C4-2B (cell line): ENCODE measurements around the gene G3BP2.
"Not testable (repeated sequence)": the region's sequence is repeated elsewhere in the genome, so short reads cannot be mapped to it uniquely, and the experiment has no call there.

Experiments used
- H3K27ac ChIP-seq: fragments of 450-650 bp; 2 replicates; pipeline ENCODE4 v1.5.1; 2017
- ZFX ChIP-seq: fragments of 450-650 bp; IDR thresholded peaks from 2 replicates; pipeline ENCODE4 v1.6.1; 2017
- TF ChIP-seq, protein P1 (sequence below): fragments of 450-650 bp; conservative IDR thresholded peaks from 2 replicates; pipeline ENCODE4 v1.5.1; 2017; ENCODE audit warnings: mild to moderate bottlenecking

Gene G3BP2

DNA sequence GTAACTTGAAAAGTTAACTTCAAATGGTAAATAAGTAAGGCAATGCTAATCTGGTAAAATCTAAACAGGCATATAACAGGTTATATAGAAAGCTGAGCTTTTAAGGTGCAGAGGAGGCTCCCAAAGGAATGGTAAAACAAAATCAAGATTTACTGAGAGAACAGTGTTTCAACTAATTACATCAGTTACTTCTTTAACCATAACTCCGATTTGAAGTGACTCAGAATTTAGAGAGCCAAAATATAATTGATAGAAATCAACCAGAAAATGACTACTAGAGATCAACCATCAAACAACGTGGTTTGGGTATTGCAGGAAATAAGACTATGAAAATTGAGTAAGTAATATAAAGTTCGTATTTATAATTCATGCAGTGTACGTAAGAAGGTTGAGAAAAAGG is 6.9 kb downstream of the G3BP2 start:
- TF ChIP-seq, protein P1, sequence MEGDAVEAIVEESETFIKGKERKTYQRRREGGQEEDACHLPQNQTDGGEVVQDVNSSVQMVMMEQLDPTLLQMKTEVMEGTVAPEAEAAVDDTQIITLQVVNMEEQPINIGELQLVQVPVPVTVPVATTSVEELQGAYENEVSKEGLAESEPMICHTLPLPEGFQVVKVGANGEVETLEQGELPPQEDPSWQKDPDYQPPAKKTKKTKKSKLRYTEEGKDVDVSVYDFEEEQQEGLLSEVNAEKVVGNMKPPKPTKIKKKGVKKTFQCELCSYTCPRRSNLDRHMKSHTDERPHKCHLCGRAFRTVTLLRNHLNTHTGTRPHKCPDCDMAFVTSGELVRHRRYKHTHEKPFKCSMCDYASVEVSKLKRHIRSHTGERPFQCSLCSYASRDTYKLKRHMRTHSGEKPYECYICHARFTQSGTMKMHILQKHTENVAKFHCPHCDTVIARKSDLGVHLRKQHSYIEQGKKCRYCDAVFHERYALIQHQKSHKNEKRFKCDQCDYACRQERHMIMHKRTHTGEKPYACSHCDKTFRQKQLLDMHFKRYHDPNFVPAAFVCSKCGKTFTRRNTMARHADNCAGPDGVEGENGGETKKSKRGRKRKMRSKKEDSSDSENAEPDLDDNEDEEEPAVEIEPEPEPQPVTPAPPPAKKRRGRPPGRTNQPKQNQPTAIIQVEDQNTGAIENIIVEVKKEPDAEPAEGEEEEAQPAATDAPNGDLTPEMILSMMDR, result no peak
- TF ChIP-seq ZFX, result no peak
- no peak overlapping the region for H3K27ac ChIP-seq

DNA sequence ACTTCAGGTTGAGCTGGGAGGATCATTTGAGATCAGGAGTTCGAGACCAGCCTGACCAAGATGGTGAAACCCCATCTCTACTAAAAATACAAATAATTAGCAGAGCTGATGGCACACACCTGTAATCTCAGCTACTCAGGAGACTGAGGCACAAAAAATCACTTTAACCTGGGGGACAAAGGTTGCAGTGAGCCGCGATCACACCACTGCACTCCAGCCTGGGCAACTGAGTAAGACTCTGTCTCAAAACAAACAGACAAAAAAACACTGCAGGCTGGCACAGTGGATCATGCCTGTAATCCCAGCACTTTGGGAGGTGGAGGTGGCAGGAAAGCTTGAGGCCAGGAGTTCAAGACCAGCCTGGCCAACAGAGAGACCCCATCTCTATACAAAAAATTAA is 8.6 kb downstream of the G3BP2 start:
- H3K27ac ChIP-seq, result not testable (repeated sequence)

DNA sequence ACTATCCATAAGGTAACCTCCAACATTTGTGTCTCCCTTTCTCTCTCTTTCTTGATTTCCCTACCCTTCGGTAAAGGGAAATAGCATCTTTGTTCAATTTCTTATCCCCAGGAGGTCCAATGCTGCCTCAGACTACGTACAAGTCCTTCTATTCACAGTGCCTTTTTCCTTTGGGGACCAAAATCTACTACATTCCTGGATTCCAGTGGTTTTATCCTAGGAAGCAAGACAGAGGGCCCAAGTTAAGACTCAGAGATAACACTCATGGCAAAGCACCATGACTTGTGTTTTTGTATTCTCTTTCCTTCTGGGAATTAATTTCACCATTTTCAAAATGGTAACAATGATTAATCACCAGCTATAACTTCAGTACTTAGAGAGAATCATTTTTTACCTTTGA is 10.6 kb downstream of the G3BP2 start:
- TF ChIP-seq, protein P1, result no peak
- no peak for TF ChIP-seq ZFX

DNA sequence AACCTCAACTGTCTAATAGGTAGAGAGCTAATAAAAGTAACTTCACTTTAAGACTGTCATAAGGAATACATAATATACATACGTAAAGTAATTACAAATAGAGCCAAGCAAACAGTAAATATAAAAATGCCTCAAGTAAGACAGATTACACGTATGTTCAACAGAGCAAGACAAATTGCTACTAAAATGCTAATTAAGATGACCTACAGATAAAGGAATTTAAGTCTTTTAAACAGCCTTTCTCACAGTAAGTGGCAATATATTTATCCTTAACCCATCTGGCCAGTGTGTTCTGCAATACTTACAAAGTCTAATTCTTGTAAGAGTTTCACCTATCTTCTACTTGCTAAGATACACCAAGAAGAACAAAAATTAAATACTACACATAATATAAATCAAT is 12.7 kb downstream of the G3BP2 start:
- TF ChIP-seq, protein P1, result no peak
- no peak for TF ChIP-seq ZFX
- H3K27ac ChIP-seq, result no peak overlapping the region

More for the DNA sequence above, 10.6 kb downstream of the G3BP2 start:
- H3K27ac ChIP-seq, result no peak overlapping the region

DNA sequence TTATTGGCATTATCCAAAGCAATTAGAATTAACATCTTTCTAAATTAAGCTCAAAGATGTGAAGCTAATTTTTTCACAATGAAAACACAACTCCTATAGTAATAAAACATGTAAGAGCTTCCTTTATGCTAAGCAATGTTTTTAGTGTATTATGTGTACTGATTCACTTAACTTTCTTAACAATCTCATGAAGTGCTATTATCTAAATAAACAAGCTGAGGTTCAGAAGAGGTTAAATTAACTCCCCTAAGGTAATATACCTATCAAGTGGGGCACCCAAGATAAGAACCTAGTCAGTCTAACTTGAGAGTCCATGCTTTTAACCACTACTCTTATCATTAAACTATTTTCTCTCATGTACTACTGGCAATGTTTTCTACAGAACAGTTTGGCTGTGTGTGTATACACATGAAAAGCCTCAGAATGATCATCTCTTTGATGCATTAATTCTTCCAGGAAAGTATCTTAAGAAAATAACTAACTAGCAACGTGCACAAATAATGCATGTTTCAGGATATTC is 13.6 kb downstream of the G3BP2 start:
- TF ChIP-seq ZFX, result no peak
- TF ChIP-seq, protein P1, result no peak
- H3K27ac ChIP-seq, result no peak overlapping the region

DNA sequence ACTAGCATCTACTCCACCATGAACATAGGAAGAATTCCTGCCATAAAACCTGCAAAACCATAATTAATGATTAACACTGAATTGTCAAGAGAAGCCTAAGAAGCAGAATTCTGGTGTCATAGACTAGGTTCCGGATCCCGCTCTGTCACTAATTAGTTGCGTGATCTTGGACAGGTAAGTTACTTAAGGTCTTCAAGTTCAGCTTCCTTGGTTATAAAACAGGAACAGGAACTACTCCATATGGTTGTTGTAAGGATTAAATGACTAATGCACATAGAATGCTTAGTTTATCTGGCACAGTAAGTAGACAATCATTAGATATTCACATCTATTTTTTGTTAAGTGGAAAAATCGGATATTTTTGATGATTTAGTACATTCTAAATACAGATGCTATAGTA is 14.3 kb downstream of the G3BP2 start:
- no peak for TF ChIP-seq ZFX
- TF ChIP-seq, protein P1, result no peak
- H3K27ac ChIP-seq, result no peak overlapping the region

DNA sequence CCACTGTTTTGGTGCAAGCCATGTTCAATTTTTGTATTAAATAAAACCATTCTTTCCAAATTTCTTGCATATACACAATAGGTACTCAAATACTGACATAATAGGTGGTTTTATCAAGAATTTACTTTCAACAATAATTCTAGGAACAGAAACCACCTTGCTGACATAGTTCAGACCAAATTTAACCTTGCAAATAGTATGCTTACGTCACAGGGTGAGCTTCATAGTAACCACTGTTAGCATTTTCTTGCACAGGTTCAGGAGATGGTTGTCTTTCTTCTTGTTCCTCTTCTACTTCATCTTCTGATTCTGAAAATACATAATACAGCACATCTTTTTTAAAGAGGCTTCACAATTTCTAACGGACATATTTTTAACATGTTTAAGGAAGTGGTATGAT is 17.6 kb downstream of the G3BP2 start:
- H3K27ac ChIP-seq, result no peak overlapping the region
- TF ChIP-seq, protein P1, result no peak
- TF ChIP-seq ZFX, result no peak

DNA sequence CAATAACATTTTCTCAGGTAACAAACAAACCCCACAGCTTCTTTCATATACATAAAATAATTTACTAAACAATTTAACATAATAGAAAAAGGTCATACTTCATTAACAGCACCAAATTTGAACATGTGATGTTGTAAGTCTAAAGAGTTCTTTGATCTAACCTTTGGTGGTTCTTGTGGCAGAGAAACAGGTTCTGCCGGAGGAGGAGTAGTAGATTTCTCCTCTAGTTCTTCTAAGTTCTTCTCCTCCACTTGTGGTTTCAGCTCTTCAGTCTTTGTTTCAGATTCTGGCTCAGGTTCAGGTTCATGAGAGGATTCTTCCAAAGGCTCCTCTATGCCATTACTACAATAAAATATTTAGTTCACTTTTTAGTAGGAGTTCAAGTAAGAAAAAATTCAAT is 18.3 kb downstream of the G3BP2 start:
- TF ChIP-seq ZFX, result no peak
- TF ChIP-seq, protein P1, result no peak
- no peak overlapping the region for H3K27ac ChIP-seq
